GM10266 (cell line): ENCODE results near the gene CAMTA2.

ENCODE experiments used
- DNase-seq: peaks from one replicate; pipeline ENCODE4 v3.0.0; 2012; ENCODE audit errors: extremely low spot score
- CTCF ChIP-seq: IDR thresholded peaks from 2 replicates; pipeline ENCODE4 v1.5.1; 2012; ENCODE audit warnings: mild to moderate bottlenecking, low read depth; ENCODE audit not compliant: control insufficient read depth, insufficient read depth; ENCODE audit errors: missing control alignments

CAMTA2 gene

GRCh38 chr17:4986951-4987766, at the start of gene CAMTA2:
Gene CAMTA2, minus strand, starts transcription at chr17:4987675. Its CDS starts 1,453 bp downstream, at chr17:4986222.
- DNase-seq: peak; percentile 87
- TF ChIP-seq CTCF: peak; percentile 76

DNA sequence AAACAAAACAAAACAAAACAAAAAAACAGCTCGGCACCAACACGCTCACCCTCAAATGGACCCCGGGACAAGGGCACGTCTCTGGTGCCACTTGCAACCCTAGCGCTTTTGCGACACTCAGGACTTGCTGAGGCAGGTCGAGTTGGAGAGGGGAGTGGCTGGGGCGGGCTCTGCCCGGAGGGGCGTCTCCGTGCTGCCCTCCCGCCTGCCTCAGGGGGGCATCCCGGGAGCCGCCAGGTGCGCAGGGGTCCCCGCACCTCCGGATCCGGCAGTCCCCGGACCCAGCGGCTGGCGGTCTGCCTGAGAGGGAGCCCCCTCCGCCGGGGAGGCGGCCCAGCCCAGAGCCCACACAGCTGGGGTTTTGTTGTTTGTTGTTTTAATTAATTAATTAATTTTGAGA, 47.8 kb upstream of the CAMTA2 start, which contains the start of gene SLC52A1:
Gene SLC52A1 (minus strand): TSS at position 112 of the 400 bp plus-strand sequence. CDS start 820 bp downstream, outside the sequence.
- no peak for DNase-seq
- no peak for TF ChIP-seq CTCF

- no peak for DNase-seq
- no peak for TF ChIP-seq CTCF
Observed at GRCh38 chr17:5034651-5035050, 47.2 kb upstream of the CAMTA2 start.

DNA sequence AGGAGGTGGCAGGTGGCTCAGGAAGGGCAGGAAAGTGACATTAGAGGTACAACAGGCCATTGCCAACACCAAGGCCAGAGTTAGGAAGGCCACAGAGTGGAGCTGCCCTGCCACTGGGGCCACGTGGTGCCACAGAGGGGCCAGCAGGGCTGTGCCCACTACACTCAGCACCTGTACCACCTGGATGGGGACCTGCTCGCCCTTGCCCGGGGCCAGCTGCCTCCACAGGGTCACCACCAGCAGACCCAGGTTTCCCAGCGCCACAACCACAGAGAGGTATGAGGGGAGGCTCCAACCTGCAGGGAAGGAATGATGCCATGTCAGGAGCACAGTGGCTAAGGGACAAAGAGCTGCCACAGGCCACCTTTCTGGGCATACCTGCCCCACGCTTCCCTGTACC, 46.6 kb upstream of the CAMTA2 start:
- TF ChIP-seq CTCF: no peak
- DNase-seq: no peak

GRCh38 chr17:5033352-5034015, 46.0 kb upstream of the CAMTA2 start:
- TF ChIP-seq CTCF: no peak
- DNase-seq: no peak

GRCh38 chr17:5032865-5033264, 45.4 kb upstream of the CAMTA2 start:
- TF ChIP-seq CTCF: no peak

More at GRCh38 chr17:5032865-5033264, 45.4 kb upstream of the CAMTA2 start:
- no peak for DNase-seq
